Dendritic cell treated with granulocyte-macrophage colony-stimulating factor and Interleukin-4, amounts not matched to agents 40 ng/mL and 50 ng/mL, for 4 days (primary cell): ENCODE measurements around the gene SAMD4A.
A peak's percentile ranks its signal among the peaks of the same experiment; 100 is the strongest.

Source experiments
- H3K27ac Mint-ChIP-seq: one replicate; pipeline ENCODE4 v1.8.0; 2022; ENCODE audit warnings: mild to moderate bottlenecking, mixed read lengths
- H3K27me3 Mint-ChIP-seq: one replicate; pipeline ENCODE4 v1.8.0; 2022; ENCODE audit warnings: mild to moderate bottlenecking, mixed read lengths
- H3K36me3 Mint-ChIP-seq: one replicate; pipeline ENCODE4 v1.8.0; 2022; ENCODE audit warnings: low read depth, mixed read lengths
- H3K4me1 Mint-ChIP-seq: one replicate; pipeline ENCODE4 v1.8.0; 2022; ENCODE audit warnings: low read depth, mixed read lengths
- H3K4me3 Mint-ChIP-seq: one replicate; pipeline ENCODE4 v1.8.0; 2022; ENCODE audit warnings: mild to moderate bottlenecking, moderate library complexity, mixed read lengths
- H3K9me3 Mint-ChIP-seq: one replicate; pipeline ENCODE4 v1.8.0; 2022; ENCODE audit warnings: mixed read lengths
- intact Hi-C: fragments of 100-400 bp; cut with micrococcal nuclease; formaldehyde crosslinking; loops from one replicate; pipeline ENCODE4 v1.15.0; 2022

The SAMD4A gene

DNA sequence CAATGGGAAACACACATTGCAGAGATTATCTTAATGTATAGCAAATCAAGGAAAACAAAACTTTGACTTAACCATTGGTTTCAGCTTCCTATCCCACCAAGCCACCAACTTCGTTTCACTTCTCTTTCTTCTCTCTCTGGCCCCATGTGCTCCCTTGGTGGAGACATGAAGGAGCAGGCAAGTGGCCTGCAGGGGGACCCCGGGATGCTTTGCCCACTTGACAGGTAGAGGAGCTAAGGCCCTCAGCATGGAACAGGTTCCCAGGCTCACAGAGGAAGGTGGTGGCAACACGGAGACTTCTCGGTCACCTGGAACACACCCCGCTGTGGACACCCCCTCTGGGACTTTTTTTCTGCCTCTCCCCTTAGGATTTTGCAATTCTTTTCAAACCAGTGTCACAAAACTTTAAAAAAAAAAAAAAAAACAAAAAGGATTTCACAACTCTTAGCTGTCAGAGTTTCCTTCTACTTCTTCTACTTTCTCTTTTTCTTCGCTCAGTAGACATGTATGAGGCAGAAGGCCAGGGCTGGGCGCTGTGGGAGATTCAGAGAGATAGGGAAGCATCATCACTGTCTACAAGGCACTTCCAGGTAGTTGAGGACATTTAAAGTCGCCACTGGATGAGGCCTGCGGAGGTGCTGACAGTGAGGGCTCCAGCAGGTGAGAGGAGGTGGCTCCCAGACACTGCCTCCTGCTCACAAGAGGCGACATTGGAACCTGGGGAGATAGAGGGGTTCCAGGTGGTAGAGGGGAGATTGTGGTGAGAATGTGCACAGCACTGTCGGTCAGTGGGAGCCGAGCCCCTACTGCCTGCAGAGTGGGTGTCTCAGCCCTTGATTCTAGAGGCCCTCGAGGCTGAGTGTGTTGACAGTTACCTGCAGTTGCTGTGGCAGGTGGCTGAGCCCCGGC is 216.1 kb downstream of the SAMD4A start:
- peak overlapping the region; percentile 71 for H3K4me3 Mint-ChIP-seq
- H3K27me3 Mint-ChIP-seq, result peaks cover 23% of the 10 kb centered on the region
- peaks cover 85% of the 10 kb centered on the region for H3K4me1 Mint-ChIP-seq
- H3K36me3 Mint-ChIP-seq, result no peaks in the 10 kb centered on the region
- intact Hi-C loops, result no loop called here
- no peaks in the 10 kb centered on the region for H3K9me3 Mint-ChIP-seq
- peak overlapping the region; percentile 85 for H3K27ac Mint-ChIP-seq

DNA sequence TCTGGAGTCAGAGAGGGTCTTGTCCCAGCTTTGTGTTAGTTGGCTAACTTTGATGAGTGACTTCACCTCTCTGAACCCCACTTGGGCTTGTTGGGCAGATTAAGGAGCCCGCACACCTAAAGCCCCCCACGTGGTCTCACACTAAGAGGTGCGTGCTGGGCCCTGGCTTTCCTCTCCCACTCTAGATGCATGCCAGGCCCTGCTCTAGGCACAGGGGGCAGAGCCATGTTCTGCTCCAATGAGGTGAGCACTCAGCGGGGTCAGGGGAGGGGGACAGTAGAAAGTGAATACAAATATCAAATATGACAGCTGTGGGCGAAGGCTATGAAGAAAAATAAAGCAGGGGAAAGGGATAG is 216.7 kb downstream of the SAMD4A start:
- no peaks in the 10 kb centered on the region for H3K9me3 Mint-ChIP-seq
- intact Hi-C loops, result no loop called here
- peaks cover 84% of the 10 kb centered on the region for H3K4me1 Mint-ChIP-seq
- H3K4me3 Mint-ChIP-seq, result no peak overlapping the region
- H3K36me3 Mint-ChIP-seq, result no peaks in the 10 kb centered on the region
- H3K27me3 Mint-ChIP-seq, result peaks cover 19% of the 10 kb centered on the region
- peak overlapping the region; percentile 85 for H3K27ac Mint-ChIP-seq

DNA sequence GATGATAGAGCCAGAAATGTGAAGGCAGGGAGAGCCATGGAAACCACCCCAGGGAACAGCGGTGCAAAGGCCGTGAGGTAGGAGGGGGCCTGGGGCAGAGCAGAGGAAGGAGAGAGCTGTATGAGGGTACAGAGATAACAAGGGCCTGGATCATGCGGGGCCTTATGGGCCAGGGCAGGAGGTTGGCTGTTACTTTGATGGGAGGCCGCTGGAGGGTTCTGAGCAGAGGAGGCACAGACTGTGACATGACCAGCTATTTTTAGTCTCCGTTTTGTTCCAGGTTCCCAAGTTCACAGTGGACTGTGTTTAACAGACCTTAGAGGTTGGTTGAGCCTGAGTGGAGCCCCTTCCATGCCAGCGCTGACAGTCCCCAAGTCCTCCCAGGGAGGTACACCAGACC is 217.1 kb downstream of the SAMD4A start:
- Mint-ChIP-seq H3K4me1 (peaks cover 80% of the 10 kb centered on the region), H3K27me3 (peaks cover 19% of the 10 kb centered on the region), H3K9me3 (no peaks in the 10 kb centered on the region), H3K4me3 (no peak overlapping the region), H3K27ac (peak overlapping the region; percentile 85), H3K36me3 (no peaks in the 10 kb centered on the region)
- intact Hi-C loops, result no loop called here

DNA sequence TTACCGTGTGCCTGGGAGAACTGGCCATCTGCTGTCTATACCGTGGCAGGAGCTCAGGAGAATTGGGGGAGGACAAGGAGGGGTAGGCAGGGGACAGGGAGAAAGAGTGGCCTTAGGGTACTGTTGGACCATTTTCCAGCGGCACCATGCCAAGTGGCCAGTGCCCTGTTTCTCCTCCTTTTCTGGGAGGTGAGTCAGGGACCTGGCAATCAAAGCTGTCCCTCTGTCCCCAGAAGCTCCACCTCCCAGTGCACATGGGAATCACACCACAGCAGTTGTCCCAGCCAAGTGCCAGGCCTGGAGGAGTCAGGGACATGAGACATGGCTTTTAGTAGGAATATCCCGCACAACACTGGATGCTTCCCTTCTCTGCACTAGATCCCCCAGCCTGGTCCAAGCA is 217.7 kb downstream of the SAMD4A start:
- H3K27ac Mint-ChIP-seq, result peak overlapping the region; percentile 85
- no peak overlapping the region for H3K4me3 Mint-ChIP-seq
- intact Hi-C loops, result loop anchor here (5.0 kb wide), 1 partner anchor 282 kb away; no protein-coding TSS in a partner anchor
- H3K36me3 Mint-ChIP-seq, result no peaks in the 10 kb centered on the region
- H3K27me3 Mint-ChIP-seq, result peaks cover 17% of the 10 kb centered on the region
- H3K4me1 Mint-ChIP-seq, result peaks cover 78% of the 10 kb centered on the region
- no peaks in the 10 kb centered on the region for H3K9me3 Mint-ChIP-seq

DNA sequence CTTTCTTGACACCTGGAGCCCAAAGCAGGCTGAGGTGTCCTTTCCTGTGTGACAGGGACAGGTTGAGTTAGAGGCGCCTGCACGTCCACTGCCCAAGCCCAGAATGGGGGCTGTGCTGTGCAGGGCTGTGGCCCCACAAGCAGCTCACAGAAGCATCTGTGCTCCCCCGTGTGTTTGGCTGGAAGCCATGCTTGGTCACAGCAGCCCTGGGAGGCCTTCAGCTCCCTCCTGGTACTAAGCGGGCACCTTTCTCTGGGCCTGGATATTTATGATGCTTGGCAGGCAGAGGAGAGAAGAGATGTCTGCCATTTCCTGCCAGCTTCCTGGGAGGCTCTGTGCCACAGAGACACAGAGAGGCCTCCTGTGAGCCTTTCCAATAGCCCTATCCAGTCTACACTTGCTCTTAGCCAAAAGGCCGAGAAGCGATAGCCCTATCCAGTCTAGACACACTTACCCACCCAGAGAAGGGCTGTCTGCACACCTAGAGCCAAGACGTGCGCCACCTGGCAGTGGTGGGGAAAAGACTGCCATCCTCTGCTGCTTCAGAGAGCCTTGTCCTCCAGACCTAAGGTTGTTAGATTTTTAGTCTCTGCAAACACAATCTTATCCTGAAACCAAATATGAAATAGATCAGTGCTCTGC is 218.3 kb downstream of the SAMD4A start:
- Mint-ChIP-seq H3K4me1 (peaks cover 73% of the 10 kb centered on the region), H3K27ac (peak overlapping the region; percentile 82), H3K27me3 (peaks cover 11% of the 10 kb centered on the region), H3K9me3 (no peaks in the 10 kb centered on the region), H3K4me3 (no peak overlapping the region), H3K36me3 (no peaks in the 10 kb centered on the region)
- intact Hi-C loops, result loop anchor here (5.0 kb wide), 1 partner anchor 283 kb away; no protein-coding TSS in a partner anchor

DNA sequence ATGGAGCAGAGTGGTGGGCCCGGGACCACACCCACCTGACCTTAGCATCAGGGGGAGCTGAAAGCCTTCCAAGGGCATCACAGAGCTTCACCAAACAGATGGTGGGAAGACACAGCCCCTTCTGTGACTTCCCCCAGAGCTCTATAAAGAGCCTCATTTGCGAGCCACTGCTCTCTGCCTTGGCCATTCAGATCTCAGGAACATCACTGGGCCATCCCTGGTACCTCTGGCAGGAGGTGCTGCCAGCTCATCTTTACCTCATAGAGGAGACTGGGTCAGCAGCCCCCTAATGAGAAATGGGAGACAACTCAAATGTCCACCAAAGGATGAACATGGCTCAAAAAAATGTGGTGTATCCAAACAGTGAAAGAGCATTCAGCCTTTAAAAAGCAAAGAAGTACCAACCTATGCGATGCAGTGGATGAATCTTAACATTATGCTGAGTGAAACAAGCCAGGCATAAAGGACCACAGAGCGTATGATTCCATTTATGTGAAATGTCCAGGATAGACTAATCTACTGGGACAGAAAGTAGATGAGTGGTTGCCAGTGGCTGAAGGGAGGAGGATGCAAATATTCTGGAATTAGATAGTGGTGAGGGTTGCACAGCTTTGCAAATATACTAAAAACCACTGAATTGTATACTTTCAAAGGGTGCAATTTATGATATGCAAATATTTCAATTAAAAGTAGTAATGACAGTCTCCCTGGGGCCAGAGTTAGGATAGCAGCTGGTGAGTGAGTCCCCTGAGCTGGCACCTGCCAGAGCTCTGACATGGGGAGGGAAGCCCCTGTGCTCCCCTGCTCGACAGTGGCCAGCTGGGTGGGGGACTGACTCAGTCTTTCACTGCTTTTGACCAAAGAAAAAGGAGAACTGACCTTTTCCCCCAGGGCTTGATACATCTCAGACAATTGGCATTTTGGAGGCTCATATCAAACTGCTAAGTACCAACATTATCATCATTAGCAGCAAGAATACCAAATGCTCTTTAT is 219.1 kb downstream of the SAMD4A start:
- H3K4me1 Mint-ChIP-seq, result peaks cover 72% of the 10 kb centered on the region
- intact Hi-C loops, result loop anchor here (5.0 kb wide), 1 partner anchor 284 kb away; no protein-coding TSS in a partner anchor
- H3K4me3 Mint-ChIP-seq, result no peak overlapping the region
- peak overlapping the region; percentile 82 for H3K27ac Mint-ChIP-seq
- no peaks in the 10 kb centered on the region for H3K36me3 Mint-ChIP-seq
- H3K27me3 Mint-ChIP-seq, result peaks cover 5% of the 10 kb centered on the region
- H3K9me3 Mint-ChIP-seq, result no peaks in the 10 kb centered on the region

DNA sequence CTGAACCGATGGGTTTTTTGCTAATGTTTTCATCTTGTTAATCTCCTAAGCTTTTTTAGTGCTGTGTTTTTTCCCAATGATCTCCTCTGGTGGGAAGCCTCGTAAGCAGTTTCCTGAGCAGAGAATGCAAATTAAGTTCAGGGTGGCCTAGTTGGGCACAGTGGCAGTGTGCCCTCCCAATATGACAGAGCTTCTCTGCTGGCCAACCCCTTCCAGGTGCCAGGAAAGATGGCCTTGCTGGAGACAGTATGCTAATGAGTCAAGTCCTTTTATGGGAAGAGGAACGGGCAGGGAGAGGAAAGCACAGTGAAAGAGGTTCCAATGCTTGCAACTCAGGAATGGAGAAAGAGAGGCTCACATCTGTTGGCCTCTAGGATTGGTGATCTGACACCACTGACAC is 219.9 kb downstream of the SAMD4A start:
- Mint-ChIP-seq H3K9me3 (no peaks in the 10 kb centered on the region), H3K4me3 (no peak overlapping the region), H3K36me3 (no peaks in the 10 kb centered on the region), H3K4me1 (peaks cover 67% of the 10 kb centered on the region), H3K27me3 (peaks cover 4% of the 10 kb centered on the region), H3K27ac (peak overlapping the region; percentile 82)
- intact Hi-C loops, result loop anchor here (5.0 kb wide), 1 partner anchor 285 kb away; no protein-coding TSS in a partner anchor

DNA sequence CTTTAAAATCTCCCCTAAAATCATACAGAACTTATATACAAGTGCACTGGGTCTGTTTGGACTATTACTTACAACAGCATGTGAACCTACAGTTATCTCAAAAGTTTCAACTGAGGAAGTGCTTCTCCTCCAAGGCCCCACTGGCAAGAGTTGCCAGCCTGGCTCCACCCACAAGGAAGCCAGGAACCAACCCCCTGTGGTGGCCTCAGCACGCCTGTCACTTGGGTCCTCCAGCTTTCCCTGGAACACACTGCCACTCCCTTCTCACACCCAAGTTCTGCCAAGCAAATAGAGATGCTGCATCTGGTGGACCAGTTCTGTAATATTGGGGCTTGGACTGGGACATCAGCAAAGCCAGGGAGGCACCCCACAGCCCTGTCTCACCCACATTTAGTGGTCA is 220.3 kb downstream of the SAMD4A start:
- Mint-ChIP-seq H3K36me3 (no peaks in the 10 kb centered on the region), H3K4me1 (peaks cover 63% of the 10 kb centered on the region), H3K27me3 (peaks cover 4% of the 10 kb centered on the region), H3K4me3 (no peak overlapping the region), H3K27ac (peak overlapping the region; percentile 82), H3K9me3 (no peaks in the 10 kb centered on the region)
- intact Hi-C loops, result loop anchor here (5.0 kb wide), 1 partner anchor 285 kb away; no protein-coding TSS in a partner anchor

DNA sequence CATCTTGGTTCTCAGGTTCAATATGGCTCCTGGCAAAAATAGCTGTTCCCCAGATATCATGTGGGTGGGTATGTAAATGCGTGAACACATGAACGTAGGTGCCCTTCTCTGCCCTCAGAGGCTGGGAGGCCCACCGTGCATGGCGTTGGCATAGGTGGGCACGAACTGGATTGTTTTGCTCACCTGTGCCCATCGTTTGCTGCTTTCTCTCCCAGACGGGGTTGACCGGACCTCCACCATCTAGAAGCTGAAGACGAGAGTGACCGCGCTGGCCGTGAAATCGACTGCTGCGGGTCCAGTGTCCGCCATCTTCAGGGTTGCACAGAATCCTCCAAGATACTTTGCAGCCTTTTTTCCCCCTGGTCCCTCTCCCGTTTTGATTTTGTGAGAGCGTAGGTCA is 221.8 kb downstream of the SAMD4A start:
- intact Hi-C loops, result loop anchor here (5.0 kb wide), 1 partner anchor 286 kb away; no protein-coding TSS in a partner anchor
- Mint-ChIP-seq H3K27me3 (peaks cover 3% of the 10 kb centered on the region), H3K9me3 (no peaks in the 10 kb centered on the region), H3K4me3 (no peak overlapping the region), H3K27ac (peak overlapping the region; percentile 82), H3K36me3 (no peaks in the 10 kb centered on the region), H3K4me1 (peaks cover 48% of the 10 kb centered on the region)

DNA sequence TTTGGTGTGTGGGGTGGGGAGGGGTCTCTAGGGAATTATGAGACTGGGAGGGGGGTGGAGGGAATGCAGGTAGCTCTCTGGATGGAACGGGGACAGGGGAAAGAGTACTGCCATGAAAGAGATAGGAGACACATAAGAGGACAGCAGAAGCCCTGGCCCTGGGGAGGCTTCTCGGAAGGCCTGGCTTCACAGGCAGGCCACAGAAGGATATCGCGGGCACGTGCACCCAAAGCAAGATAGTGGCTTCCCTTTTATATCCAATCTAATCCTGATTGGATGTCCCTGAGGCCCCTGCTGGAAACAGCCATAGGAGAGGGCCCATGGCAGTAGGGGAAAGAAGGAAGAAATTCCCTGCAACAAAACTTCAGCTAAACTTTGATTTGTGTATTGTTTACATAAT is 222.2 kb downstream of the SAMD4A start:
- Mint-ChIP-seq H3K27me3 (no peaks in the 10 kb centered on the region), H3K9me3 (no peaks in the 10 kb centered on the region), H3K27ac (no peak overlapping the region), H3K4me3 (no peak overlapping the region), H3K4me1 (peaks cover 44% of the 10 kb centered on the region), H3K36me3 (no peaks in the 10 kb centered on the region)
- intact Hi-C loops, result loop anchor here (5.0 kb wide), 1 partner anchor 287 kb away; no protein-coding TSS in a partner anchor

DNA sequence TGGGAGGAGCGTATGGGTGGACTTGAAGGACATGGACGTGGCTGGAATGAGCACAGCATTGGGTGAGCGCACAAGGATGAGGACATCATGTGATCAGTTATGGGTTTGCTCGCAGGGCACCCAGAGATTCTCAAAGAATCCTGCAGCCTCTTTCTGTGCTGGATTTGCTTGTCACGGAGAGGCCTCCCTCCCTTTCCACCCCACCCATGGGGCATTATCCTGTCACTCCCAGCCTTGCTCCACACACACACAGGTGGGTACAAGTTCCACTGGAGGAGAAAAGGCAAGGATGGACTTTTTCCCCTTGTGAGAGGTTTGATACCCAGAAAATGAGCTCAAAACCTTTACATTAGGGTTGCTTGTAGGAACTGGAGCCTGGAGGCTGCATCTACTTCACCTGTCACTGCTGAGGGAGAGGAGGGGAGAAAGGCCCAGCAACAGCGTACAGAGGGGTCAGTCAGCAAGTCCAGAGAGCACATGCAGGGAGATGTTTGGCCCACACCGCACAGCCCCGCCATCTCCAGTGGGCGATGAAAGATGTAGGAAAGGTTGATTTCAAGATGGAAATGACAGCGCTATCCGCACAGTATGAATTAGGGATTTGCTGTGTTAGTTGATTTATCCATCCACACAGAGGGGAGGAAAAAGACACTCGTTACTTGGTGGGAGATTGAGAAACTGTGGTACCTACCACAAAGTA is 223.0 kb downstream of the SAMD4A start:
- H3K36me3 Mint-ChIP-seq, result no peaks in the 10 kb centered on the region
- no peak overlapping the region for H3K4me3 Mint-ChIP-seq
- intact Hi-C loops, result loop anchor here (5.0 kb wide), 1 partner anchor 288 kb away; no protein-coding TSS in a partner anchor
- H3K27me3 Mint-ChIP-seq, result no peaks in the 10 kb centered on the region
- H3K27ac Mint-ChIP-seq, result no peak overlapping the region
- H3K9me3 Mint-ChIP-seq, result peaks cover 2% of the 10 kb centered on the region
- H3K4me1 Mint-ChIP-seq, result peaks cover 36% of the 10 kb centered on the region

DNA sequence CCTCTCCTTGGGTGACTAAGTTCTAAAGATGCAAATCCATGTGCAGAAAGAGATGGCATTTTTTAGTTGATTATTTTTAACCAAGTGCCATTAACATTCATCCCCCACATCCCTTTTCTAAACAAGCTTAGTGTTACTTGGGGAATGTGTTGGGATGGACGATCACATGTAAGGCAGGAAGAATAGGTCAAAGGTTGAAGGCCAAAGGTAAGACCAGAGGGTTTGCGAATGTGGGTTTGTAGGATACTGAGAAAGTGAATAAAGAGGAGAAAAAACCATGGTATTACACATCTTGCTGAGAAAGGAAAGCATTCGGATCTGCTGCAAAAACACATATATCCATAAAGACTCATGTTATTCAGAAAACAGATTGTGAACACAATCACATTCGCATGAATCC is 224.1 kb downstream of the SAMD4A start:
- Mint-ChIP-seq H3K9me3 (peaks cover 13% of the 10 kb centered on the region), H3K27me3 (no peaks in the 10 kb centered on the region), H3K4me1 (peaks cover 25% of the 10 kb centered on the region), H3K27ac (no peak overlapping the region), H3K36me3 (no peaks in the 10 kb centered on the region), H3K4me3 (no peak overlapping the region)
- intact Hi-C loops, result no loop called here

DNA sequence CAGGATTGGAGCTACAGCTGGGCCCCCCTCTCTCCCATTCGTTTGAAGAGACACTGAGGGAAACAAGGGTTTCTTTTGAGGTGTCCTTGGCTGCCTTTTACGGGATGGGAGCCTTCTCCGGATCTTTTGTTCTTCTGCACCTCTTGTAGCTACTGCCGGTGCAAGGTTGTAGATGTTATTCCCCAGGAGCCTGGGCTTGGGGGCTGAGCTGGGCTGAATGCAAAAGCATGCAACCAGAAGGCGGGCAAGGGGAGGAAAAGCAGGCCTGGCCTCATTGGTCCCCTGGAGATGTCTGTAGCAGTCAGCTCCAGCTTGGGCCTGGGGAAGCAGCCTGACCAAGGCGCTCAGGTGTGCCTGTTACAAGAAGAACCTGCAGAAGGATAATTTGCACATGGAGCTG is 225.4 kb downstream of the SAMD4A start:
- no peak overlapping the region for H3K4me3 Mint-ChIP-seq
- H3K36me3 Mint-ChIP-seq, result no peaks in the 10 kb centered on the region
- peaks cover 14% of the 10 kb centered on the region for H3K9me3 Mint-ChIP-seq
- no peak overlapping the region for H3K27ac Mint-ChIP-seq
- H3K4me1 Mint-ChIP-seq, result peaks cover 13% of the 10 kb centered on the region
- no peaks in the 10 kb centered on the region for H3K27me3 Mint-ChIP-seq
- intact Hi-C loops, result no loop called here
